Liver (tissue), 3 donors: ENCODE results near the gene PARD3.

Source experiments
- CTCF ChIP-seq: fragments of 150-350 bp; IDR thresholded peaks from 2 replicates; pipeline ENCODE4 v1.5.1; 2017; ENCODE audit warnings: improper control_type of control experiment, low read depth, low read length; ENCODE audit not compliant: missing input control
- EGR1 ChIP-seq, 2 donors: IDR thresholded peaks; 2 replicates each; pipeline ENCODE4 v1.6.1; 2016 to 2018; ENCODE audit warnings: antibody characterized with exemption in 2 of 2, low read depth in 2 of 2
- FOXA1 ChIP-seq: IDR thresholded peaks from 2 replicates; pipeline ENCODE4 v1.6.1; 2016; ENCODE audit warnings: antibody characterized with exemption
- JUND ChIP-seq, 2 donors: IDR thresholded peaks; 2 replicates each; pipeline ENCODE4 v1.6.1; 2016; ENCODE audit warnings: antibody characterized with exemption in 2 of 2
- SP1 ChIP-seq: IDR thresholded peaks from 2 replicates; pipeline ENCODE4 v1.6.1; 2018; ENCODE audit warnings: antibody characterized with exemption, mild to moderate bottlenecking
- TAF1 ChIP-seq: conservative IDR thresholded peaks from 2 replicates; pipeline ENCODE4 v1.6.1; 2016; ENCODE audit warnings: antibody characterized with exemption, mild to moderate bottlenecking
- TF ChIP-seq, protein P1 (sequence below): IDR thresholded peaks from 2 replicates; pipeline ENCODE4 v1.6.1; 2016; ENCODE audit warnings: antibody characterized with exemption, mild to moderate bottlenecking
- TF ChIP-seq, protein P2 (sequence below): IDR thresholded peaks from 2 replicates; pipeline ENCODE4 v1.6.1; 2016; ENCODE audit warnings: antibody characterized with exemption
- TF ChIP-seq, protein P3 (sequence below): IDR thresholded peaks from 2 replicates; pipeline ENCODE4 v1.6.1; 2016; ENCODE audit warnings: antibody characterized with exemption
- donor health status: healthy.
- donor health status: healthy.

- TF ChIP-seq, protein P1, sequence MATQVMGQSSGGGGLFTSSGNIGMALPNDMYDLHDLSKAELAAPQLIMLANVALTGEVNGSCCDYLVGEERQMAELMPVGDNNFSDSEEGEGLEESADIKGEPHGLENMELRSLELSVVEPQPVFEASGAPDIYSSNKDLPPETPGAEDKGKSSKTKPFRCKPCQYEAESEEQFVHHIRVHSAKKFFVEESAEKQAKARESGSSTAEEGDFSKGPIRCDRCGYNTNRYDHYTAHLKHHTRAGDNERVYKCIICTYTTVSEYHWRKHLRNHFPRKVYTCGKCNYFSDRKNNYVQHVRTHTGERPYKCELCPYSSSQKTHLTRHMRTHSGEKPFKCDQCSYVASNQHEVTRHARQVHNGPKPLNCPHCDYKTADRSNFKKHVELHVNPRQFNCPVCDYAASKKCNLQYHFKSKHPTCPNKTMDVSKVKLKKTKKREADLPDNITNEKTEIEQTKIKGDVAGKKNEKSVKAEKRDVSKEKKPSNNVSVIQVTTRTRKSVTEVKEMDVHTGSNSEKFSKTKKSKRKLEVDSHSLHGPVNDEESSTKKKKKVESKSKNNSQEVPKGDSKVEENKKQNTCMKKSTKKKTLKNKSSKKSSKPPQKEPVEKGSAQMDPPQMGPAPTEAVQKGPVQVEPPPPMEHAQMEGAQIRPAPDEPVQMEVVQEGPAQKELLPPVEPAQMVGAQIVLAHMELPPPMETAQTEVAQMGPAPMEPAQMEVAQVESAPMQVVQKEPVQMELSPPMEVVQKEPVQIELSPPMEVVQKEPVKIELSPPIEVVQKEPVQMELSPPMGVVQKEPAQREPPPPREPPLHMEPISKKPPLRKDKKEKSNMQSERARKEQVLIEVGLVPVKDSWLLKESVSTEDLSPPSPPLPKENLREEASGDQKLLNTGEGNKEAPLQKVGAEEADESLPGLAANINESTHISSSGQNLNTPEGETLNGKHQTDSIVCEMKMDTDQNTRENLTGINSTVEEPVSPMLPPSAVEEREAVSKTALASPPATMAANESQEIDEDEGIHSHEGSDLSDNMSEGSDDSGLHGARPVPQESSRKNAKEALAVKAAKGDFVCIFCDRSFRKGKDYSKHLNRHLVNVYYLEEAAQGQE, result no peak
- TF ChIP-seq CTCF (no peak), JUND (IDR thresholded peaks at IDR 0.05) (no peak), TAF1 (no peak), SP1 (no peak), EGR1 (IDR thresholded peaks at IDR 0.05; ENCODE audit: low read depth in 2 of 2) (no peak), FOXA1 (no peak)
- TF ChIP-seq, protein P2, sequence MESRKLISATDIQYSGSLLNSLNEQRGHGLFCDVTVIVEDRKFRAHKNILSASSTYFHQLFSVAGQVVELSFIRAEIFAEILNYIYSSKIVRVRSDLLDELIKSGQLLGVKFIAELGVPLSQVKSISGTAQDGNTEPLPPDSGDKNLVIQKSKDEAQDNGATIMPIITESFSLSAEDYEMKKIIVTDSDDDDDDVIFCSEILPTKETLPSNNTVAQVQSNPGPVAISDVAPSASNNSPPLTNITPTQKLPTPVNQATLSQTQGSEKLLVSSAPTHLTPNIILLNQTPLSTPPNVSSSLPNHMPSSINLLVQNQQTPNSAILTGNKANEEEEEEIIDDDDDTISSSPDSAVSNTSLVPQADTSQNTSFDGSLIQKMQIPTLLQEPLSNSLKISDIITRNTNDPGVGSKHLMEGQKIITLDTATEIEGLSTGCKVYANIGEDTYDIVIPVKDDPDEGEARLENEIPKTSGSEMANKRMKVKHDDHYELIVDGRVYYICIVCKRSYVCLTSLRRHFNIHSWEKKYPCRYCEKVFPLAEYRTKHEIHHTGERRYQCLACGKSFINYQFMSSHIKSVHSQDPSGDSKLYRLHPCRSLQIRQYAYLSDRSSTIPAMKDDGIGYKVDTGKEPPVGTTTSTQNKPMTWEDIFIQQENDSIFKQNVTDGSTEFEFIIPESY, result no peak
- TF ChIP-seq, protein P3, sequence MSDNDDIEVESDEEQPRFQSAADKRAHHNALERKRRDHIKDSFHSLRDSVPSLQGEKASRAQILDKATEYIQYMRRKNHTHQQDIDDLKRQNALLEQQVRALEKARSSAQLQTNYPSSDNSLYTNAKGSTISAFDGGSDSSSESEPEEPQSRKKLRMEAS, result no peak
These were observed 471.3 kb downstream of the PARD3 start for GRCh38 chr10:34343764-34344163.
